SK-N-SH (cell line): ENCODE data around the gene IRF1. TPM values are rescaled to one million over a fixed set of nuclear protein-coding genes. Genes with fewer than 3 reads are reported as not detected.
"Not testable (repeated sequence)": the region's sequence is repeated elsewhere in the genome, so short reads cannot be mapped to it uniquely, and the experiment has no call there.

ENCODE experiments used
- CTCF ChIA-PET: fragments of 300-600, 350-600 bp; formaldehyde crosslinking; extraction: SDS; loops from one replicate; lab custom pipeline; 2021; lab: Yijun Ruan, JAX
- POLR2A ChIA-PET: fragments of 350-600 bp; sonication (Branson Sonifier 250); formaldehyde crosslinking; extraction: SDS; loops from one replicate; lab custom pipeline; 2020; ENCODE audit warnings: antibody characterized with exemption, inconsistent platforms; lab: Yijun Ruan, JAX
- DNase-seq: peaks from one replicate; pipeline ENCODE4 v3.0.0; 2012
- H2AFZ ChIP-seq: fragments of 200-600 bp; sonication (generic); 2 replicates; pipeline ENCODE4 v1.8.1; 2016; ENCODE audit warnings: antibody characterized with exemption, mild to moderate bottlenecking, low read depth
- H3F3A ChIP-seq: fragments of 200-600 bp; sonication (generic); replicated peaks from 2 replicates; pipeline ENCODE3; 2016; ENCODE audit warnings: antibody characterized with exemption, mild to moderate bottlenecking; ENCODE audit not compliant: insufficient read depth
- H3K27ac ChIP-seq, 2 experiments: fragments of 200-500 bp in 1 of 2; fragments of 200-600 bp in 1 of 2; sonication (Bioruptor generic) in 1 of 2; sonication (generic), shearing (Covaris generic) in 1 of 2; 2 replicates each; pipeline versions ENCODE4 v1.5.1 to v1.6.1; 2014 to 2016; ENCODE audit warnings: low read depth in 2 of 2, inconsistent platforms in 1 of 2, low read length in 1 of 2, mild to moderate bottlenecking in 1 of 2, mixed read lengths in 1 of 2
- H3K27me3 ChIP-seq: fragments of 200-600 bp; sonication (generic), shearing (Covaris generic); 2 replicates; pipeline ENCODE4 v1.6.1; 2016; ENCODE audit warnings: mixed run types; ENCODE audit not compliant: insufficient read depth
- H3K36me3 ChIP-seq, 2 experiments: fragments of 200-500 bp in 1 of 2; fragments of 200-600 bp in 1 of 2; sonication (Bioruptor generic) in 1 of 2; sonication (generic) in 1 of 2; replicated peaks in 1 of 2; 2 replicates each; pipeline versions ENCODE3 to v1.5.1; 2014 to 2016; ENCODE audit warnings: low read length in 1 of 2, mild to moderate bottlenecking in 1 of 2; ENCODE audit not compliant: insufficient read depth in 2 of 2, control insufficient read depth in 1 of 2
- H3K4me1 ChIP-seq, 2 experiments: fragments of 200-500 bp in 1 of 2; fragments of 200-600 bp in 1 of 2; sonication (Bioruptor generic) in 1 of 2; sonication (generic), shearing (Covaris generic) in 1 of 2; 2 replicates each; pipeline versions ENCODE4 v1.5.1 to v1.6.1; 2014 to 2016; ENCODE audit warnings: low read depth in 1 of 2, low read length in 1 of 2, mixed run types in 1 of 2; ENCODE audit not compliant: insufficient read depth in 2 of 2, control insufficient read depth in 1 of 2
- H3K4me2 ChIP-seq: fragments of 200-600 bp; sonication (generic), shearing (Covaris generic); 2 replicates; pipeline ENCODE4 v1.6.1; 2017; ENCODE audit warnings: mixed run types
- H3K4me3 ChIP-seq, 2 experiments: fragments of 200-500 bp in 1 of 2; fragments of 200-600 bp in 1 of 2; sonication (Bioruptor generic) in 1 of 2; sonication (generic), shearing (Covaris generic) in 1 of 2; 2 replicates each; pipeline versions ENCODE4 v1.5.1 to v1.8.1; 2014 to 2016; ENCODE audit warnings: low read depth in 2 of 2, inconsistent platforms in 1 of 2, low read length in 1 of 2, mild to moderate bottlenecking in 1 of 2, mixed read lengths in 1 of 2, moderate library complexity in 1 of 2
- H3K79me2 ChIP-seq: fragments of 200-600 bp; sonication (generic); 2 replicates; pipeline ENCODE4 v1.8.1; 2017; ENCODE audit warnings: mild to moderate bottlenecking; ENCODE audit not compliant: insufficient read depth
- H3K9ac ChIP-seq: fragments of 200-600 bp; sonication (generic); 2 replicates; pipeline ENCODE4 v1.6.1; 2017; ENCODE audit warnings: mixed run types
- H3K9me2 ChIP-seq: fragments of 200-600 bp; sonication (generic); 2 replicates; pipeline ENCODE4 v1.6.1; 2017; ENCODE audit warnings: mixed run types
- H3K9me3 ChIP-seq: fragments of 200-600 bp; sonication (generic); 2 replicates; pipeline ENCODE4 v1.6.1; 2017; ENCODE audit warnings: mixed run types, mild to moderate bottlenecking, moderate library complexity
- H4K20me1 ChIP-seq: fragments of 200-600 bp; sonication (generic); 2 replicates; pipeline ENCODE4 v1.6.1; 2017; ENCODE audit warnings: mild to moderate bottlenecking, mixed run types; ENCODE audit not compliant: insufficient read depth
- EZH2phosphoT487 ChIP-seq: fragments of 200-600 bp; sonication (generic); IDR thresholded peaks from 2 replicates; pipeline ENCODE4 v1.6.1; 2017; ENCODE audit warnings: low read depth, mixed run types, mild to moderate bottlenecking, antibody characterized with exemption, moderate library complexity, borderline replicate concordance
- FOSL2 ChIP-seq: IDR thresholded peaks from 2 replicates; pipeline ENCODE4 v1.4.0; 2012; ENCODE audit warnings: low read depth, mild to moderate bottlenecking, moderate library complexity, borderline replicate concordance
- GATA2 ChIP-seq: sonication (generic); formaldehyde crosslinking; IDR thresholded peaks from 2 replicates; pipeline ENCODE4 v1.5.0; 2020; ENCODE audit warnings: mild to moderate bottlenecking, missing genetic modification reagents
- MEF2A ChIP-seq: IDR thresholded peaks from 2 replicates; pipeline ENCODE4 v1.4.0; 2012; ENCODE audit warnings: low read depth, borderline replicate concordance
- POLR2AphosphoS5 ChIP-seq: IDR thresholded peaks from 2 replicates; pipeline ENCODE4 v1.6.1; 2012; ENCODE audit warnings: low read depth, low read length
- RAD21 ChIP-seq: IDR thresholded peaks from 2 replicates; pipeline ENCODE4 v1.6.1; 2012; ENCODE audit warnings: mild to moderate bottlenecking, low read length
- RCOR1 ChIP-seq: fragments of 150-350 bp; IDR thresholded peaks from 2 replicates; pipeline ENCODE4 v1.6.1; 2017; ENCODE audit warnings: antibody characterized with exemption, low read length
- SMC3 ChIP-seq: IDR thresholded peaks from 2 replicates; pipeline ENCODE4 v1.6.1; 2012; ENCODE audit warnings: low read depth, low read length, improper control_type of control experiment
- WGBS: methylation state at CpG from one replicate; pipeline ENCODE4 v1.1.6; 2017; ENCODE audit warnings: low lambda C conversion rate; 5-methylcytosine and 5-hydroxymethylcytosine counted together
- polyA plus RNA-seq, 3 experiments: library from polyadenylated mRNA; depleted of rRNA; stranded (reverse); fragments of >200 nt; gene quantifications; 2 replicates each; pipeline ENCODE4 v1.2.3, GENCODE V29; 2012
- TF ChIP-seq, protein P1 (sequence below): fragments of 150-350 bp; IDR thresholded peaks from 2 replicates; pipeline ENCODE4 v1.6.1; 2016; ENCODE audit warnings: mild to moderate bottlenecking, low read depth, low read length
- TF ChIP-seq, protein P2 (sequence below): IDR thresholded peaks from 2 replicates; pipeline ENCODE4 v1.4.0; 2012; ENCODE audit warnings: low read depth
- TF ChIP-seq, protein P3 (sequence below): fragments of 150-350 bp; IDR thresholded peaks from 2 replicates; pipeline ENCODE4 v1.6.1; 2017; ENCODE audit warnings: antibody characterized with exemption, low read length, low read depth, borderline replicate concordance

The IRF1 gene
- polyA plus RNA-seq, 1 of the 3 experiments (the other 2 are of a cell fraction): 15.2 TPM

DNA sequence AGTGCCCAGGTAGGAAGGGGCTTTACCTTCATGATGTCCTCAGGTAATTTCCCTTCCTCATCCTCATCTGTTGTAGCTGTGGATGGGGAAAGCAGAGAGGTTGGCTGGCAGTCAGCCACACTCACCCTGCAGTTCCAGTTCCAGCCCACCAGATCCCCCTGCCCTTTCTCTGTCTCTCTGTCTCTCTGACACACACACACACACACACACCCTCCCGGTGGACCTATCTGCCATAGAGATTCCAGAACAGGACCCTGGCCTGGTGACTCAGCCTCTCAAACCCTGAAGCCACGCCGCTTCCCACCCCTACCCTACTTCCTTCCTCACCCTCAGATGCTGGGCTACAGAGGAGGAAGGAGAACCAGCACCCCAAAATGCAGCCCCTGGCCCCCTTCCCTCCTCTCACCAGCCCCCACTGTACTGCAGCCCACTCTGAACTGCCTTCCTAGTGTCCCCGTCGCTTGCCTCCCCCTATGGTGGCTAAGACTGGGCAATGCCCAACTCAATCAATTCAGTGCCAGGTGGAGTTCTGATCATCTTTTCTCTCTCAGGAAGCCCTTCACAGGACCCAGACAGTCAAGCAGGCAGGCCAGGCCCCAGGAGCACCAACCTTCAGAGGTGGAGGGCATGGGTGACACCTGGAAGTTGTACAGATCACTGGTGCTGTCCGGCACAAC is 4.8 kb downstream of the IRF1 start:
- no peaks in the 10 kb centered on the region for H3K27me3 ChIP-seq
- no peak overlapping the region; a peak in 1 of 4 replicates for H3K27ac ChIP-seq
- no peak overlapping the region for H2AFZ ChIP-seq
- ChIA-PET CTCF (interaction anchor here (1.1 to 1.9 kb wide), 4 partner anchors 16 to 59 kb away, joined by 3 to 4 read pairs (median 4); no protein-coding TSS in a partner anchor), POLR2A (no interaction called here)
- no peak overlapping the region for H3K4me3 ChIP-seq
- H3K4me2 ChIP-seq: no peak overlapping the region
- H3K36me3 ChIP-seq: peaks cover 17 to 36% of the 10 kb centered on the region in 2 experiments
- peaks cover 0 to 22% of the 10 kb centered on the region in 2 experiments; a peak in 1 of 4 replicates for H3K4me1 ChIP-seq
- TF ChIP-seq SMC3 (no peak), GATA2 (CRISPR knock-in tag) (no peak), POLR2AphosphoS5 (no peak), MEF2A (no peak), RAD21 (no peak), FOSL2 (no peak), RCOR1 (no peak), EZH2phosphoT487 (no peak)
- TF ChIP-seq, protein P1, sequence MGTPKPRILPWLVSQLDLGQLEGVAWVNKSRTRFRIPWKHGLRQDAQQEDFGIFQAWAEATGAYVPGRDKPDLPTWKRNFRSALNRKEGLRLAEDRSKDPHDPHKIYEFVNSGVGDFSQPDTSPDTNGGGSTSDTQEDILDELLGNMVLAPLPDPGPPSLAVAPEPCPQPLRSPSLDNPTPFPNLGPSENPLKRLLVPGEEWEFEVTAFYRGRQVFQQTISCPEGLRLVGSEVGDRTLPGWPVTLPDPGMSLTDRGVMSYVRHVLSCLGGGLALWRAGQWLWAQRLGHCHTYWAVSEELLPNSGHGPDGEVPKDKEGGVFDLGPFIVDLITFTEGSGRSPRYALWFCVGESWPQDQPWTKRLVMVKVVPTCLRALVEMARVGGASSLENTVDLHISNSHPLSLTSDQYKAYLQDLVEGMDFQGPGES: no peak
- TF ChIP-seq, protein P2, sequence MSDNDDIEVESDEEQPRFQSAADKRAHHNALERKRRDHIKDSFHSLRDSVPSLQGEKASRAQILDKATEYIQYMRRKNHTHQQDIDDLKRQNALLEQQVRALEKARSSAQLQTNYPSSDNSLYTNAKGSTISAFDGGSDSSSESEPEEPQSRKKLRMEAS: no peak
- TF ChIP-seq, protein P3, sequence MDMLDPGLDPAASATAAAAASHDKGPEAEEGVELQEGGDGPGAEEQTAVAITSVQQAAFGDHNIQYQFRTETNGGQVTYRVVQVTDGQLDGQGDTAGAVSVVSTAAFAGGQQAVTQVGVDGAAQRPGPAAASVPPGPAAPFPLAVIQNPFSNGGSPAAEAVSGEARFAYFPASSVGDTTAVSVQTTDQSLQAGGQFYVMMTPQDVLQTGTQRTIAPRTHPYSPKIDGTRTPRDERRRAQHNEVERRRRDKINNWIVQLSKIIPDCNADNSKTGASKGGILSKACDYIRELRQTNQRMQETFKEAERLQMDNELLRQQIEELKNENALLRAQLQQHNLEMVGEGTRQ: no peak
- H3K9me2 ChIP-seq: no peaks in the 10 kb centered on the region
- DNase-seq: no peak
- H3K9me3 ChIP-seq: no peaks in the 10 kb centered on the region
- H4K20me1 ChIP-seq: peaks cover 28% of the 10 kb centered on the region
- 80% methylated on average over 5 of the region's 6 CpGs for WGBS
- H3K9ac ChIP-seq: no peak overlapping the region
- H3F3A ChIP-seq: peaks cover 3% of the 10 kb centered on the region
- peaks cover 34% of the 10 kb centered on the region for H3K79me2 ChIP-seq

DNA sequence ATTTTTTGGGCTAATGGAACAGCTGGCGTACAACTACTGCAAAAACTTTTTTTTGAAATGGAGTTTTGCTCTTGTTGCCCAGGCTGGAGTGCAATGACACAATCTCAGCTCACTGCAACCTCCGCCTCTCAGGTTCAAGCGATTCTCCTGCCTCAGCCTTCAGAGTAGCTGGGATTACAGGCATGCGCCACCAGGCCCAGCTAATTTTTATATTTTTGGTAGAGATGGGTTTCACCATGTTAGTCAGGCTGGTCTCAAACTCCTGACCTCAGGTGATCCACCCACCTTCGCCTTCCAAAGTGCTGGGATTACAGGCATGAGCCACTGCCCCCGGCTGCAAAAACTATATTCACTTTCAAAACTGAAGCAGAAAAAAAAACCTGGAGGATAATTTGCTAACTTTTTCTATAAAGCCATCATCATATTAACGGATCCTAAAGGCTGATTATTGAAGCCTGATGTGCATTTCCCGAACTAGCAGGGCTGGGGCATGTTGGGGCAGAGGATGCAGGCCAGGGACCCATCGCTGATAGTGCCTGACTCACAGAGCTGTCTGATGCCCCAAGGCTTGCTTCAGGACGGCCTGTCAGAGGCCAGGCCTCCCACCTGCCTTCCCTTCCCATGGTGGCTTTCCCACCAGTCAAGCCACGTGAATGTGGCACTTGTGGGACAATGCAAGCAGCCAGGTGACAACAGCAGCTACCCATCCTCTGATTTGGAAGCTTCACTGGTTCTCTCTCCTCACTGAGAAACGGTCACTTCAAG is 5.5 kb downstream of the IRF1 start:
- H3K27me3 ChIP-seq, H3K9me2 ChIP-seq, H3K9ac ChIP-seq, H3K9me3 ChIP-seq, DNase-seq, H3F3A ChIP-seq, POLR2A ChIA-PET, H3K4me3 ChIP-seq, H2AFZ ChIP-seq, H3K4me2 ChIP-seq: not testable (repeated sequence)
- Histone ChIP-seq H4K20me1 (peaks cover 28% of the 10 kb centered on the region), H3K27ac (peak overlapping the region in 1 of 2 experiments; percentile 12; a peak in 1 of 4 replicates), H3K79me2 (peaks cover 33% of the 10 kb centered on the region), H3K4me1 (peaks cover 0 to 22% of the 10 kb centered on the region in 2 experiments; a peak in 1 of 4 replicates), H3K36me3 (peaks cover 17 to 36% of the 10 kb centered on the region in 2 experiments)
- CTCF ChIA-PET: interaction anchor here (0.6 to 1.9 kb wide), 5 partner anchors 16 to 86 kb away, joined by 3 to 4 read pairs (median 3); no protein-coding TSS in a partner anchor
- 88% methylated on average over 12 of the region's 12 CpGs for WGBS
